IMR-90 (cell line): ENCODE results near the gene STAT5B. TPM values are rescaled to one million over a fixed set of nuclear protein-coding genes. Genes with fewer than 3 reads are reported as not detected.
"Not testable (repeated sequence)": the region's sequence is repeated elsewhere in the genome, so short reads cannot be mapped to it uniquely, and the experiment has no call there.

Source experiments
- ATAC-seq: fragments of 200-7000 bp; cut with Tn5 transposase; 2 replicates; pipeline ENCODE4 v1.9.1; 2020; ENCODE audit warnings: low read depth, mild to moderate bottlenecking, moderate library complexity
- BruUV-seq: library from RNA; stranded (reverse); fragments of 400-500 nt; replicated peaks from 2 replicates; lab custom pipeline; 2021; lab: Mats Ljungman, UMichigan
- CTCF ChIA-PET: fragments of 300-600 bp; formaldehyde crosslinking; extraction: SDS; loops from one replicate; lab custom pipeline; 2021; ENCODE audit warnings: antibody characterized with exemption; lab: Yijun Ruan, JAX
- POLR2A ChIA-PET: fragments of 300-600 bp; sonication (Branson Sonifier 250); formaldehyde crosslinking; loops from one replicate; lab custom pipeline; 2022; ENCODE audit warnings: antibody characterized with exemption; ENCODE audit not compliant: unreplicated experiment; lab: Charles Lee
- DNase-seq: peaks from one replicate; pipeline ENCODE4 v3.0.0; 2013
- H2AFZ ChIP-seq: replicated peaks from 2 replicates; pipeline ENCODE3; 2013; ENCODE audit warnings: low read length, mild to moderate bottlenecking; ENCODE audit not compliant: poor library complexity
- H2AK5ac ChIP-seq: 2 replicates; pipeline ENCODE4 v1.6.1; 2013; ENCODE audit warnings: low read depth, low read length, inconsistent platforms
- H2AK9ac ChIP-seq: replicated peaks from 2 replicates; pipeline ENCODE3; 2013; ENCODE audit warnings: mild to moderate bottlenecking, low read depth, low read length, moderate library complexity; ENCODE audit not compliant: poor library complexity
- H2BK120ac ChIP-seq: 2 replicates; pipeline ENCODE4 v1.6.1; 2013; ENCODE audit warnings: low read depth, low read length, inconsistent platforms
- H2BK15ac ChIP-seq: 3 replicates; pipeline ENCODE4 v1.6.1; 2013; ENCODE audit warnings: low read depth, low read length, inconsistent platforms
- H2BK20ac ChIP-seq: 2 replicates; pipeline ENCODE4 v1.6.1; 2013; ENCODE audit warnings: low read depth, mild to moderate bottlenecking, inconsistent platforms, low read length, moderate library complexity
- H2BK5ac ChIP-seq: 2 replicates; pipeline ENCODE4 v1.6.1; 2013; ENCODE audit warnings: mild to moderate bottlenecking, low read depth, low read length, inconsistent platforms; ENCODE audit not compliant: poor library complexity, severe bottlenecking
- H3K14ac ChIP-seq: replicated peaks from 2 replicates; pipeline ENCODE4 v1.6.1; 2013; ENCODE audit warnings: low read depth, low read length, inconsistent platforms
- H3K18ac ChIP-seq: 2 replicates; pipeline ENCODE4 v1.6.1; 2013; ENCODE audit warnings: low read depth, low read length, control low read depth
- H3K23ac ChIP-seq: 2 replicates; pipeline ENCODE4 v1.6.1; 2013; ENCODE audit warnings: low read depth, low read length, inconsistent platforms
- H3K27ac ChIP-seq: 2 replicates; pipeline ENCODE4 v1.5.1; 2013; ENCODE audit warnings: mild to moderate bottlenecking, control low read depth, low read length; ENCODE audit not compliant: insufficient read depth
- H3K27me3 ChIP-seq: 2 replicates; pipeline ENCODE4 v1.6.1; 2013; ENCODE audit warnings: low read length; ENCODE audit not compliant: control insufficient read depth, insufficient read depth
- H3K36me3 ChIP-seq: 2 replicates; pipeline ENCODE4 v1.6.1; 2013; ENCODE audit warnings: low read length, mixed read lengths; ENCODE audit not compliant: control insufficient read depth, insufficient read depth
- H3K4ac ChIP-seq: 2 replicates; pipeline ENCODE4 v1.6.1; 2013; ENCODE audit warnings: low read depth, low read length, inconsistent platforms
- H3K4me1 ChIP-seq: 2 replicates; pipeline ENCODE4 v1.6.1; 2013; ENCODE audit warnings: low read length, mixed read lengths; ENCODE audit not compliant: control insufficient read depth, insufficient read depth
- H3K4me2 ChIP-seq: 2 replicates; pipeline ENCODE4 v1.6.1; 2013; ENCODE audit warnings: low read depth, mild to moderate bottlenecking, control low read depth, low read length, moderate library complexity
- H3K4me3 ChIP-seq: 2 replicates; pipeline ENCODE4 v1.5.1; 2013; ENCODE audit warnings: low read depth, mild to moderate bottlenecking, control low read depth, low read length, moderate library complexity; ENCODE audit not compliant: insufficient read depth
- H3K56ac ChIP-seq: 2 replicates; pipeline ENCODE4 v1.6.1; 2013; ENCODE audit warnings: low read length, inconsistent platforms; ENCODE audit not compliant: insufficient read depth; ENCODE audit errors: extremely low read depth
- H3K79me1 ChIP-seq, 2 experiments: 2 replicates each; pipeline ENCODE4 v1.6.1; 2013; ENCODE audit warnings: low read length in 2 of 2, inconsistent platforms in 1 of 2, low read depth in 1 of 2
- H3K9ac ChIP-seq: 2 replicates; pipeline ENCODE4 v1.6.1; 2013; ENCODE audit warnings: low read depth, low read length, control low read depth
- H3K9me1 ChIP-seq: 2 replicates; pipeline ENCODE4 v1.6.1; 2013; ENCODE audit warnings: low read length, inconsistent platforms; ENCODE audit not compliant: insufficient read depth
- H3K9me3 ChIP-seq: 2 replicates; pipeline ENCODE4 v1.6.1; 2013; ENCODE audit warnings: low read length; ENCODE audit not compliant: control insufficient read depth, insufficient read depth
- H4K20me1 ChIP-seq: 2 replicates; pipeline ENCODE4 v1.6.1; 2013; ENCODE audit warnings: low read length, inconsistent platforms; ENCODE audit not compliant: insufficient read depth
- H4K5ac ChIP-seq: 2 replicates; pipeline ENCODE4 v1.6.1; 2013; ENCODE audit warnings: mild to moderate bottlenecking, low read depth, low read length, control low read depth
- H4K8ac ChIP-seq, 2 experiments: 2 replicates each; pipeline ENCODE4 v1.6.1; 2013; ENCODE audit warnings: low read depth in 2 of 2, low read length in 2 of 2, control low read depth in 1 of 2, inconsistent platforms in 1 of 2
- H4K91ac ChIP-seq: 2 replicates; pipeline ENCODE4 v1.6.1; 2013; ENCODE audit warnings: low read depth, low read length, inconsistent platforms; ENCODE audit not compliant: insufficient read depth
- BHLHE40 ChIP-seq: fragments of 150-350 bp; IDR thresholded peaks from 2 replicates; pipeline ENCODE4 v1.6.1; 2016; ENCODE audit warnings: mild to moderate bottlenecking, low read depth, low read length
- RCOR1 ChIP-seq: IDR thresholded peaks from 2 replicates; pipeline ENCODE4 v1.6.1; 2012; ENCODE audit warnings: mild to moderate bottlenecking, low read length, improper control_type of control experiment; ENCODE audit not compliant: insufficient replicate concordance
- WGBS, 2 experiments: methylation state at CpG; one replicate each; pipeline versions ENCODE4 v1.1.5 to v1.1.7; 2013; ENCODE audit warnings: missing lambda C conversion rate in 2 of 2; ENCODE audit not compliant: insufficient read length in 1 of 2; ENCODE audit errors: extremely low coverage in 2 of 2; 5-methylcytosine and 5-hydroxymethylcytosine counted together
- dilution Hi-C: fragments of 300-500 bp; cut with HindIII; formaldehyde crosslinking; loops from one replicate; pipeline ENCODE4 v1.14.3; 2018; ENCODE audit warnings: low sequenced_read_pairs; ENCODE audit not compliant: unreplicated experiment
- in situ Hi-C: fragments of 300-500 bp; cut with MboI; formaldehyde crosslinking; loops from 3 replicates; pipeline ENCODE4 v1.14.3; 2019; ENCODE audit warnings: low sequenced_read_pairs, inconsistent platforms, mixed read lengths
- intact Hi-C: fragments of 100-400 bp; cut with micrococcal nuclease; formaldehyde crosslinking; loops from 2 replicates; pipeline ENCODE4 v1.10.0; 2022
- polyA plus RNA-seq, 3 experiments: library from polyadenylated mRNA; depleted of rRNA; stranded (reverse); fragments of >200 nt; gene quantifications; 2 replicates each; pipeline ENCODE4 v1.2.3, GENCODE V29; 2012; ENCODE audit warnings: low replicate concordance in 1 of 3
- total RNA-seq: library from RNA; depleted of rRNA; stranded (reverse); fragments of >200 nt; gene quantifications from 2 replicates; pipeline ENCODE4 v1.2.3, GENCODE V29; 2012

STAT5B gene
- total and polyA plus RNA-seq, 2 of the 4 experiments (the other 2 are of a cell fraction), result 24.4 to 29.6 TPM

GRCh38 chr17:42188749-42189650 lies 87.2 kb downstream of the STAT5B start (continued):
- TF ChIP-seq RCOR1, result no peak

- Histone ChIP-seq H2BK15ac (no peak overlapping the region), H3K79me1 (no peaks in the 10 kb centered on the region), H3K23ac (no peak overlapping the region), H3K18ac (no peak overlapping the region), H2AFZ (no peak overlapping the region), H3K4me2 (no peak overlapping the region), H2BK5ac (no peak overlapping the region), H3K4me3 (no peak overlapping the region), H4K8ac (no peak overlapping the region), H2AK5ac (no peak overlapping the region), H3K9me3 (no peaks in the 10 kb centered on the region), H4K5ac (no peak overlapping the region), H4K20me1 (no peaks in the 10 kb centered on the region), H3K4me1 (peaks cover 7% of the 10 kb centered on the region), H3K27ac (no peak overlapping the region), H3K36me3 (no peaks in the 10 kb centered on the region), H2BK20ac (no peak overlapping the region), H3K9ac (no peak overlapping the region), H3K9me1 (0 out of 2 replicates have a peak, but pooled peaks cover 3% of the 10 kb centered on the region), H3K27me3 (no peaks in the 10 kb centered on the region; the same call in 1 of the 2 replicates), H4K91ac (no peak overlapping the region), H3K56ac (no peak overlapping the region), H2AK9ac (no peak overlapping the region), H3K4ac (no peak overlapping the region), H3K14ac (no peak overlapping the region), H2BK120ac (no peak overlapping the region)
- in situ Hi-C loops (no loop called here), intact Hi-C loops (no loop called here), dilution Hi-C loops (no loop called here)
- ChIA-PET POLR2A (interaction anchor here (0.6 kb wide), 1 partner anchor 161 kb away, joined by 3 read pairs; no protein-coding TSS in a partner anchor), CTCF (no interaction called here)
- no peak for TF ChIP-seq BHLHE40
- 43% methylated on average over 1 of the region's 2 CpGs; no CpG with 5 or more reads in 1 of the 2 experiments for WGBS, 2 experiments
- no peak for ATAC-seq
- no TSS peak for BruUV-seq
- DNase-seq, result no peak
These were observed 88.4 kb downstream of the STAT5B start for GRCh38 chr17:42187833-42188232.

GRCh38 chr17:42186191-42186590 lies 90.0 kb downstream of the STAT5B start:
- H2BK5ac ChIP-seq, in situ Hi-C loops, H4K5ac ChIP-seq: not testable (repeated sequence)

More at GRCh38 chr17:42186191-42186590, 90.0 kb downstream of the STAT5B start:
- H2BK120ac ChIP-seq, POLR2A ChIA-PET, H4K8ac ChIP-seq, H3K36me3 ChIP-seq, DNase-seq, H2AFZ ChIP-seq, H4K91ac ChIP-seq, H3K4me1 ChIP-seq, H3K9me1 ChIP-seq, H2AK5ac ChIP-seq, H4K20me1 ChIP-seq, dilution Hi-C loops, H3K14ac ChIP-seq, H3K4ac ChIP-seq, H3K9me3 ChIP-seq, H3K4me2 ChIP-seq, H3K18ac ChIP-seq, H3K9ac ChIP-seq, H2BK15ac ChIP-seq, H3K79me1 ChIP-seq, H3K27ac ChIP-seq, H3K27me3 ChIP-seq, CTCF ChIA-PET, BruUV-seq, intact Hi-C loops, H2AK9ac ChIP-seq, ATAC-seq, H3K4me3 ChIP-seq, H3K23ac ChIP-seq, H2BK20ac ChIP-seq, H3K56ac ChIP-seq: not testable (repeated sequence)
- WGBS, 2 experiments, result 90% methylated on average over 2 of the region's 5 CpGs; no CpG with 5 or more reads in 1 of the 2 experiments
